GM15510 (cell line): ENCODE data around the gene ZNF177.

Source experiments
- POLR2A ChIP-seq: IDR thresholded peaks from 3 replicates; pipeline ENCODE4 v1.6.1; 2011; ENCODE audit warnings: borderline replicate concordance; ENCODE audit not compliant: insufficient read length; ENCODE audit errors: extremely low read depth

The ZNF177 gene

DNA sequence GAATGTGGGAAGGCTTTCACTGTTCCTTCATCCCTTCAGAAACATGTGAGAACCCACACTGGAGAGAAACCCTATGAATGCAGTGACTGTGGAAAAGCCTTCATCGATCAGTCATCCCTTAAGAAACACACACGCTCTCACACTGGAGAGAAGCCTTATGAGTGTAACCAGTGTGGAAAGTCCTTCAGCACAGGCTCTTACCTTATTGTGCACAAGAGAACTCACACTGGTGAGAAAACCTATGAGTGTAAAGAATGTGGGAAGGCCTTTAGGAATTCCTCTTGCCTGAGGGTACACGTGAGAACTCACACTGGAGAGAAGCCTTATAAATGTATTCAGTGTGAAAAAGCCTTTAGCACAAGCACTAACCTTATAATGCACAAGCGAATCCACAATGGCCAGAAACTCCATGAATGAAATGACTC, 18.6 kb downstream of the ZNF177 start:
- TF ChIP-seq POLR2A: no peak

GRCh38 chr19:9406798-9407352, 44.1 kb downstream of the ZNF177 start:
- TF ChIP-seq POLR2A: no peak

DNA sequence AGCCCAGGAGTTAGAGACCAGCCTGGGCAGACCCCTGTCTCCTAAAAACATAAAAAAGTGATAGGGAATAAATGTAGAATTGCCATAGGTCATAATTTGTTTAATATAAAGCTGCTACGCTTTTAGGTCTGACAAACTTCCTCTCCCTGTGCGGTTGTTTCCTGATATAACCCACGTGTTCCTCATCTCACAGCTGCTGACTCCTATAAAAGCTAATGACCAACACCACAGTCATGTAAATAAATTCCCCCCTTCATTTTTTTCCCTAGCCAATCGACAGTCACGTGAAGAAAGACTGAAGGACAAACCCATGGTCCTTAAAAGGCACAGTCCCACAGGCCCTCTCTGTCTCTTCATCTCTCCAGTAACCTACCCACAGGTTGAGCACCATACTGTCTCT, 45.0 kb downstream of the ZNF177 start:
- no peak for TF ChIP-seq POLR2A

GRCh38 chr19:9413240-9413954, 50.6 kb downstream of the ZNF177 start:
- no peak for TF ChIP-seq POLR2A

GRCh38 chr19:9427941-9428340, 65.1 kb downstream of the ZNF177 start:
- no peak for TF ChIP-seq POLR2A

GRCh38 chr19:9430444-9430843, 67.6 kb downstream of the ZNF177 start:
- no peak for TF ChIP-seq POLR2A

- no peak for TF ChIP-seq POLR2A
Observed at GRCh38 chr19:9431475-9431874, 68.7 kb downstream of the ZNF177 start.
